ENCODE measurements around the gene PCARE.

GRCh38 chr2:29123617-29124349, 49.5 kb upstream of the PCARE start:
- no peak for TF ChIP-seq EZH2 (IDR thresholded peaks at IDR 0.05)
- TF ChIP-seq POLR2AphosphoS5 (IDR thresholded peaks at IDR 0.05; ENCODE audit: borderline replicate concordance, low read depth, low read length), result no peak
- no peak for TF ChIP-seq FOXP2 (optimal IDR thresholded peaks at IDR 0.05; ENCODE audit: control extremely low read depth, extremely low read length, insufficient read depth)

All from SK-N-MC (cell line).